Endothelial cell of umbilical vein (primary cell): ENCODE measurements around the gene ARID1B. TPM values are rescaled to one million over a fixed set of nuclear protein-coding genes. Genes with fewer than 3 reads are reported as not detected.

ENCODE experiments used
- Bru-seq: library from RNA; stranded (reverse); fragments of 400-500 nt; gene quantifications from one replicate; lab custom pipeline; 2021; lab: Mats Ljungman, UMichigan
- BruChase-seq, 2 experiments: library from RNA; stranded (reverse); fragments of 400-500 nt; gene quantifications; one replicate each; lab custom pipeline; 2021; lab: Mats Ljungman, UMichigan
- BruUV-seq: library from RNA; stranded (reverse); fragments of 400-500 nt; replicated peaks from 2 replicates; lab custom pipeline; 2021; lab: Mats Ljungman, UMichigan
- CTCF ChIA-PET: fragments of 300-600, 350-600 bp; sonication (Branson Sonifier 250); formaldehyde crosslinking; loops from one replicate; lab custom pipeline; 2021; ENCODE audit warnings: antibody characterized with exemption, inconsistent platforms; lab: Charles Lee
- POLR2A ChIA-PET: fragments of 300-600, 350-600 bp; sonication (Branson Sonifier 250); formaldehyde crosslinking; loops from one replicate; lab custom pipeline; 2021; ENCODE audit warnings: antibody characterized with exemption, inconsistent platforms; lab: Charles Lee
- DNase-seq: peaks from one replicate; pipeline ENCODE4 v3.0.0-alpha.2; 2011; ENCODE audit warnings: low read depth, low spot score
- FAIRE-seq: peaks from 2 replicates; lab custom pipeline; 2011; peaks lifted over from hg19 to GRCh38; lab: Jason Lieb, UNC
- H2AFZ ChIP-seq: 2 replicates; pipeline ENCODE4 v1.6.0; 2012; ENCODE audit warnings: low read depth, low read length, control low read depth, inconsistent platforms
- H3K27ac ChIP-seq: 2 replicates; pipeline ENCODE4 v1.5.1; 2011; ENCODE audit warnings: low read depth, mild to moderate bottlenecking, control low read depth, low read length, moderate library complexity; ENCODE audit not compliant: insufficient read depth
- H3K27me3 ChIP-seq, 2 experiments: 2 replicates each; pipeline versions ENCODE4 v1.6.0 to v1.6.1; 2011; ENCODE audit warnings: low read length in 2 of 2, mixed read lengths in 1 of 2; ENCODE audit not compliant: control insufficient read depth in 2 of 2, insufficient read depth in 2 of 2
- H3K36me3 ChIP-seq, 2 experiments: 2 replicates in 1 of 2; 3 replicates in 1 of 2; pipeline ENCODE4 v1.5.1; 2011; ENCODE audit warnings: low read length in 2 of 2, mild to moderate bottlenecking in 1 of 2, moderate library complexity in 1 of 2; ENCODE audit not compliant: control insufficient read depth in 2 of 2, insufficient read depth in 2 of 2; ENCODE audit errors: extremely low read depth in 1 of 2
- H3K4me1 ChIP-seq: 3 replicates; pipeline ENCODE4 v1.5.1; 2011; ENCODE audit warnings: mild to moderate bottlenecking, low read length; ENCODE audit not compliant: control insufficient read depth, insufficient read depth; ENCODE audit errors: extremely low read depth
- H3K4me2 ChIP-seq: 2 replicates; pipeline ENCODE4 v1.6.1; 2011; ENCODE audit warnings: low read length, control low read depth, mixed read lengths; ENCODE audit not compliant: insufficient read depth
- H3K4me3 ChIP-seq, 3 experiments: fragments of 200-600 bp in 1 of 3; sonication (generic), shearing (Covaris generic) in 1 of 3; replicated peaks in 1 of 3; 2 replicates each; pipeline ENCODE4 v1.5.1; 2011 to 2016; ENCODE audit warnings: control low read depth in 3 of 3, low read length in 3 of 3, mild to moderate bottlenecking in 2 of 3, inconsistent platforms in 1 of 3, low read depth in 1 of 3, moderate library complexity in 1 of 3; ENCODE audit not compliant: insufficient read depth in 1 of 3
- H3K79me2 ChIP-seq: 2 replicates; pipeline ENCODE4 v1.6.0; 2012; ENCODE audit warnings: low read length, inconsistent platforms; ENCODE audit not compliant: control insufficient read depth, insufficient read depth
- H3K9ac ChIP-seq: replicated peaks from 2 replicates; pipeline ENCODE3; 2011; ENCODE audit warnings: low read length, control low read depth; ENCODE audit not compliant: insufficient read depth; ENCODE audit errors: extremely low read depth
- H3K9me1 ChIP-seq: replicated peaks from 3 replicates; pipeline ENCODE4 v1.6.0; 2011; ENCODE audit warnings: mild to moderate bottlenecking, low read length; ENCODE audit not compliant: control insufficient read depth, insufficient read depth; ENCODE audit errors: extremely low read depth
- H3K9me3 ChIP-seq: replicated peaks from 2 replicates; pipeline ENCODE4 v1.5.1; 2012; ENCODE audit warnings: low read length, inconsistent platforms; ENCODE audit not compliant: control insufficient read depth, insufficient read depth
- H4K20me1 ChIP-seq: replicated peaks from 2 replicates; pipeline ENCODE3; 2011; ENCODE audit warnings: mild to moderate bottlenecking, low read length; ENCODE audit not compliant: control insufficient read depth, insufficient read depth; ENCODE audit errors: extremely low read depth
- CTCF ChIP-seq, 2 donors: IDR thresholded peaks; 1 replicate in 1 of 2; 2 replicates in 1 of 2; pipeline ENCODE4 v1.5.1; 2011; ENCODE audit warnings: low read length in 2 of 2, mild to moderate bottlenecking in 2 of 2, moderate library complexity in 2 of 2, control low read depth in 1 of 2, inconsistent platforms in 1 of 2, low read depth in 1 of 2; ENCODE audit not compliant: insufficient read depth in 1 of 2; ENCODE audit errors: extremely low read depth in 1 of 2
- EZH2 ChIP-seq: IDR thresholded peaks from 2 replicates; pipeline ENCODE4 v1.6.1; 2012; ENCODE audit warnings: borderline replicate concordance, low read depth, mild to moderate bottlenecking, moderate library complexity, low read length, inconsistent platforms; ENCODE audit not compliant: severe bottlenecking
- FOS ChIP-seq: IDR thresholded peaks from 2 replicates; pipeline ENCODE4 v1.6.1; 2011; ENCODE audit warnings: mild to moderate bottlenecking, low read length, moderate library complexity, borderline replicate concordance; ENCODE audit not compliant: insufficient read depth
- GATA2 ChIP-seq: IDR thresholded peaks from 2 replicates; pipeline ENCODE4 v1.7.0; 2011; ENCODE audit warnings: low read depth, mild to moderate bottlenecking, moderate library complexity, mixed read lengths, low read length; ENCODE audit not compliant: insufficient read length, insufficient read depth
- MAX ChIP-seq: IDR thresholded peaks from 2 replicates; pipeline ENCODE4 v1.6.1; 2011; ENCODE audit not compliant: insufficient read depth, insufficient read length
- MYC ChIP-seq: IDR thresholded peaks from one replicate; pipeline ENCODE4 v1.6.1; 2011; ENCODE audit warnings: mild to moderate bottlenecking, low read depth, low read length
- POLR2A ChIP-seq: IDR thresholded peaks from 2 replicates; pipeline ENCODE4 v1.6.1; 2012; ENCODE audit warnings: low read depth, mild to moderate bottlenecking, control low read depth, low read length
- dilution Hi-C: fragments of 300-500 bp; cut with MboI; formaldehyde crosslinking; loops from one replicate; pipeline ENCODE4 v1.15.0; 2019; ENCODE audit warnings: low sequenced_read_pairs; ENCODE audit not compliant: extremely low pct_ligation_motif_present
- intact Hi-C: fragments of 100-400 bp; cut with micrococcal nuclease; formaldehyde crosslinking; loops from one replicate; pipeline ENCODE4 v1.10.0; 2022
- long read RNA-seq: library from polyadenylated mRNA; stranded (forward); transcript quantifications from one replicate; pipeline ENCODE4 v2.0.0, GENCODE V29; 2021
- polyA minus RNA-seq, 3 experiments: library from RNA; depleted of rRNA, polyadenylated mRNA; stranded (reverse); fragments of >200 nt; gene quantifications; 1 replicate in 1 of 3; 2 replicates in 2 of 3; pipeline ENCODE4 v1.2.3, GENCODE V29; 2011
- polyA plus RNA-seq, 4 experiments: library from polyadenylated mRNA; depleted of rRNA in 3 of 4; stranded (reverse) in 3 of 4; unstranded in 1 of 4; fragments of >200 nt; gene quantifications; 2 replicates each; pipeline versions ENCODE4 v1.2.1 to v1.2.3, GENCODE V29; 2011 to 2012; ENCODE audit warnings: missing spikeins in 1 of 4
- total RNA-seq: library from RNA; stranded (reverse); gene quantifications from 2 replicates; pipeline ENCODE4 v1.2.3, GENCODE V29; 2021

ARID1B gene
- 81.3 and 89.5 TPM in 2 replicates for total RNA-seq
- 19.9 and 21.8 TPM in 2 replicates for polyA plus RNA-seq
- 23.4 and 24.0 TPM in 2 replicates for polyA plus RNA-seq (2011; cell fraction: cytosol; rRNA removed)
- 77.1 and 78.2 TPM in 2 replicates for polyA plus RNA-seq (2011; cell fraction: nucleus; rRNA removed)
- 25.7 and 28.8 TPM in 2 replicates for polyA plus RNA-seq (2012)
- 154 and 179 TPM in 2 replicates for polyA minus RNA-seq
- polyA minus RNA-seq (2011; cell fraction: cytosol; rRNA and poly(A)+ RNA removed) = 26.9 TPM
- 366 and 441 TPM in 2 replicates for polyA minus RNA-seq (2011; cell fraction: nucleus; rRNA and poly(A)+ RNA removed)
- Bru-seq, nascent RNA = percentile 93 among the genes with signal in this experiment
- percentile 76 among the genes with signal in this experiment for BruChase-seq, experiment 1, labeled RNA remaining after a 6-hour chase
- percentile 81 among the genes with signal in this experiment for BruChase-seq, experiment 2, labeled RNA remaining after a 2-hour chase
- long read RNA-seq, full-length matches to known transcripts = 22 of 46 reads
- long read RNA-seq, partial matches to known transcripts = 11 of 46 reads
- long read RNA-seq, other reads (novel, unspliced or antisense) = 13 of 46 reads

- H3K9ac ChIP-seq = peak within 1 kb of the TSS; percentile 94
- peak within 1 kb of the TSS; percentile 99 for H3K4me2 ChIP-seq
- DNase-seq = peak; percentile 81
- POLR2A ChIA-PET = no interaction called here
- peak; percentile 46 for TF ChIP-seq POLR2A
- no peak for TF ChIP-seq FOS
- peak within 1 kb of the TSS; percentile 85 for H3K27ac ChIP-seq
- intact Hi-C loops (loop anchor here (1.0 to 5.0 kb wide), 7 partner anchors 78 to 1450 kb away; no protein-coding TSS in a partner anchor), dilution Hi-C loops (no loop called here)
- CTCF ChIA-PET = interaction anchor here (1.0 to 1.8 kb wide), 5 partner anchors 25 to 269 kb away, joined by 3 to 7 read pairs (median 4); no protein-coding TSS in a partner anchor
- peaks cover 14% of the 10 kb centered on the region for H4K20me1 ChIP-seq
- no peaks in the 10 kb centered on the region for H3K9me3 ChIP-seq
- H3K79me2 ChIP-seq = peaks cover 46% of the 10 kb centered on the region
- peak within 1 kb of the TSS; percentile 67 for H2AFZ ChIP-seq
- FAIRE-seq = peak; percentile 18
- BruUV-seq = no TSS peak
- peak within 1 kb of the TSS; percentile 82 to 97 (median 90) for H3K4me3 ChIP-seq
- no peaks in the 10 kb centered on the region for H3K9me1 ChIP-seq
- H3K27me3 ChIP-seq = no peaks in the 10 kb centered on the region
- peaks cover 33% of the 10 kb centered on the region for H3K4me1 ChIP-seq
- H3K36me3 ChIP-seq = no peaks in the 10 kb centered on the region
Measured at GRCh38 chr6:156776840-156777576, at the start of gene ARID1B. Gene ARID1B, plus strand, starts transcription at chr6:156777378. Its CDS starts 303 bp downstream, at chr6:156777681.

GRCh38 chr6:156727715-156728385 lies 49.3 kb upstream of the ARID1B start:
- Histone ChIP-seq H3K4me2 (no peak overlapping the region), H3K36me3 (no peaks in the 10 kb centered on the region), H2AFZ (no peak overlapping the region), H3K27me3 (peaks cover 0 to 2% of the 10 kb centered on the region in 2 experiments), H3K79me2 (no peaks in the 10 kb centered on the region), H3K9ac (no peak overlapping the region), H3K4me3 (no peak overlapping the region), H3K9me3 (no peaks in the 10 kb centered on the region), H3K9me1 (no peaks in the 10 kb centered on the region), H3K4me1 (no peaks in the 10 kb centered on the region), H4K20me1 (no peaks in the 10 kb centered on the region), H3K27ac (no peak overlapping the region)
- FAIRE-seq (no peak), DNase-seq (no peak)
- no TSS peak for BruUV-seq
- intact Hi-C loops = no loop called here
- CTCF ChIA-PET = no interaction called here
- POLR2A ChIA-PET = no interaction called here
- TF ChIP-seq GATA2 = no peak
- no peak for TF ChIP-seq POLR2A
- TF ChIP-seq CTCF (IDR thresholded peaks at IDR 0.05; ENCODE audit: extremely low read depth in 1 of 2, insufficient read depth in 1 of 2, low read depth in 1 of 2, low read length in 2 of 2) = no peak
- no peak for TF ChIP-seq EZH2
- no peak for TF ChIP-seq MYC
- no peak for TF ChIP-seq FOS
- TF ChIP-seq MAX = no peak
- dilution Hi-C loops = no loop called here
